Measurements from ENCODE around the gene ZNF701. TPM values are rescaled to one million over a fixed set of nuclear protein-coding genes. Genes with fewer than 3 reads are reported as not detected.

The ZNF701 gene
- total RNA-seq = 11.6 and 15.6 TPM in 2 replicates

DNA sequence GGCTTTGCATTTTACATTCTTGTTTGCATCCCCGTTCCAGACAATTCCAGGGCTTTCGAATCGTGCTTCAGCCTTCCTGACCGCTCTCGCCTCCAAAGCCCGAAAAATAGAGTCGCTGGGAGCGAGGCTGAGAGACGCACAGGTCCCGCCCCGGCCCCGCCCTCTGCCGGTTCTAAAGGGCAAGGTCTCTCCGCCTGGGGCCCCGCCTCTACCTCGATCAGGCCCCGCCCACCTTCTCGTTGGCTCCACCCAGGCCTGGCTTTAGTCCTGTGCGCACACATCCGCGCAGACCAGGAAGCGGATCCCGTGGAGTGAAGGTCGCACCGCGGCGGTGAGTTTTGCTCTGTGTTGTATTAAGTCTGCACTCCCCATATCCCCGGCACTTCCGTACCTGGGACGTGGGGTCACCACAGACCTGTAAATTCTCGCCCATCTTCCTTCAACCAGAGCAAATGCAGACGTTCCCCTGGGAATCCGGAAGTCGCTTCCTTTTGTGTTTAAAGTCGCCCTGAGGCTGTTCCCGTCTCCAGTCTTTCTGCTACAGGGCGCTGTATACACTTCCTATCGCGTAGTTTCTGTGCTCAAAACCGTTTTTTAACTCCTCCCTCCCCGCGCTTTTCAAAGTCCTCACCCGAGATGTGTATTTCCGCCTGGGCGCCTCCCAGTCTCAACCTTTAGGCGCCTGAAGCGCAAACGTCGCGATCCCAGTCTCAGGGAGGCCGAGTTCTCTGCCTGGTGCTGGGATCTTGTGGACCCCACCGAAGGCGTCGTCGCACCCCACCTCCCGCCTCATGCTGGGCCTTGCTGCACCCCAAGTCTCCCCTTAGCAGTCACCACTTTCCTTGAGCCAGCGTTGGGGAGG lies at the start of gene ZNF701:
Gene ZNF701 (plus strand): TSS at position 288 of the 862 bp plus-strand sequence. CDS start 3,861 bp downstream, outside the sequence.
- DNase-seq (ENCODE audit: low read depth) (peak; percentile 71), FAIRE-seq (no peak)
- peak within 1 kb of the TSS; percentile 79 for H3K4me3 ChIP-seq (ENCODE audit: low read depth, low read length)
- no peaks in the 10 kb centered on the region for H3K27me3 ChIP-seq (ENCODE audit: control insufficient read depth, insufficient read depth, low read length)
- TF ChIP-seq, protein P1, sequence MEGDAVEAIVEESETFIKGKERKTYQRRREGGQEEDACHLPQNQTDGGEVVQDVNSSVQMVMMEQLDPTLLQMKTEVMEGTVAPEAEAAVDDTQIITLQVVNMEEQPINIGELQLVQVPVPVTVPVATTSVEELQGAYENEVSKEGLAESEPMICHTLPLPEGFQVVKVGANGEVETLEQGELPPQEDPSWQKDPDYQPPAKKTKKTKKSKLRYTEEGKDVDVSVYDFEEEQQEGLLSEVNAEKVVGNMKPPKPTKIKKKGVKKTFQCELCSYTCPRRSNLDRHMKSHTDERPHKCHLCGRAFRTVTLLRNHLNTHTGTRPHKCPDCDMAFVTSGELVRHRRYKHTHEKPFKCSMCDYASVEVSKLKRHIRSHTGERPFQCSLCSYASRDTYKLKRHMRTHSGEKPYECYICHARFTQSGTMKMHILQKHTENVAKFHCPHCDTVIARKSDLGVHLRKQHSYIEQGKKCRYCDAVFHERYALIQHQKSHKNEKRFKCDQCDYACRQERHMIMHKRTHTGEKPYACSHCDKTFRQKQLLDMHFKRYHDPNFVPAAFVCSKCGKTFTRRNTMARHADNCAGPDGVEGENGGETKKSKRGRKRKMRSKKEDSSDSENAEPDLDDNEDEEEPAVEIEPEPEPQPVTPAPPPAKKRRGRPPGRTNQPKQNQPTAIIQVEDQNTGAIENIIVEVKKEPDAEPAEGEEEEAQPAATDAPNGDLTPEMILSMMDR (IDR thresholded peaks at IDR 0.05; ENCODE audit: insufficient read depth, low read length, severe bottlenecking) = peak; percentile 12
- peaks cover 4% of the 10 kb centered on the region for H3K36me3 ChIP-seq (ENCODE audit: control insufficient read depth, insufficient read depth, low read length)

DNA sequence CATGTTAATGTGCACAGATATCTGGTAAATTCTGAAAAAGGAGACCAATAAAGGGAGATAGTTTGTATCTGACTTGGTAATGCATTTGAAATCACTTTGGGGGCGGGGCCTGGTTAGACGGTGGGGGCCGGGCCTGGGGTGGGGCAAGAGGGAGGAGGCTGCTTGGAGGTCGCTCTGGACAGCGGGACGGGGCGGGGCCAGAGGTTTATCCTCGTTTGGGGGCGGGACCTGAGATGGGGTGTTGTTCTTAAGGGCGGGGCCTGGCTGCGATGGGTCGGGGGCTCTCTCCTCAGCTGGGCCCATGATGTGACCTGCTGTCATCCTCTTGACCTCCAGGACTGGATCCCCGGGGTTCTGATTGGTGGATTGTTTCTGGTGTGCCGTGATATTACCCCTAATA lies 47.5 kb upstream of the ZNF701 start:
- DNase-seq (ENCODE audit: low read depth) (no peak), FAIRE-seq (no peak)
- TF ChIP-seq, protein P1 (IDR thresholded peaks at IDR 0.05; ENCODE audit: insufficient read depth, low read length, severe bottlenecking) = no peak
- H3K4me3 ChIP-seq (ENCODE audit: low read depth, low read length) = no peak overlapping the region
- no peaks in the 10 kb centered on the region for H3K27me3 ChIP-seq (ENCODE audit: control insufficient read depth, insufficient read depth, low read length)
- H3K36me3 ChIP-seq (ENCODE audit: control insufficient read depth, insufficient read depth, low read length) = no peaks in the 10 kb centered on the region

DNA sequence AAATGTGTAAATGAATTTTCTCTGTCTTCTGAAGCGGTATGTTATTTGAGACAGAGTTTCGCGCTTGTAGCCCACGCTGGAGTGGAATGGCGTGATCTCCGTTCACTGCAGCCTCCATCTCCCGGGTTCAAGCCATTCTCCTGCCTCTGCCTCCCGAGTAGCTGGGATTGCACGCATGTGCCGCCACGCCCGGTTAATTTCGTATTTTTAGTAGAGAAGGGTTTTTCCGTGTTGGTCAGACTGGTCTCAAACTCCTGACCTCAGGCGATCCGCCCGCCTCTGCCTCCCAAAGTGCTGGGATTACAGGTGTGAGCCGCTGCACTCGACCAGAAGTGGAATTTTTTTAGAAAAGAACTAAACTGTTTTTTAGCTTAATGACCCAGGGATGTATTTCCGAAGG lies 46.0 kb upstream of the ZNF701 start:
- FAIRE-seq (no peak), DNase-seq (ENCODE audit: low read depth) (no peak)
- Histone ChIP-seq H3K27me3 (ENCODE audit: control insufficient read depth, insufficient read depth, low read length) (no peaks in the 10 kb centered on the region), H3K4me3 (ENCODE audit: low read depth, low read length) (no peak overlapping the region), H3K36me3 (ENCODE audit: control insufficient read depth, insufficient read depth, low read length) (no peaks in the 10 kb centered on the region)
- TF ChIP-seq, protein P1 (IDR thresholded peaks at IDR 0.05; ENCODE audit: insufficient read depth, low read length, severe bottlenecking) = no peak

DNA sequence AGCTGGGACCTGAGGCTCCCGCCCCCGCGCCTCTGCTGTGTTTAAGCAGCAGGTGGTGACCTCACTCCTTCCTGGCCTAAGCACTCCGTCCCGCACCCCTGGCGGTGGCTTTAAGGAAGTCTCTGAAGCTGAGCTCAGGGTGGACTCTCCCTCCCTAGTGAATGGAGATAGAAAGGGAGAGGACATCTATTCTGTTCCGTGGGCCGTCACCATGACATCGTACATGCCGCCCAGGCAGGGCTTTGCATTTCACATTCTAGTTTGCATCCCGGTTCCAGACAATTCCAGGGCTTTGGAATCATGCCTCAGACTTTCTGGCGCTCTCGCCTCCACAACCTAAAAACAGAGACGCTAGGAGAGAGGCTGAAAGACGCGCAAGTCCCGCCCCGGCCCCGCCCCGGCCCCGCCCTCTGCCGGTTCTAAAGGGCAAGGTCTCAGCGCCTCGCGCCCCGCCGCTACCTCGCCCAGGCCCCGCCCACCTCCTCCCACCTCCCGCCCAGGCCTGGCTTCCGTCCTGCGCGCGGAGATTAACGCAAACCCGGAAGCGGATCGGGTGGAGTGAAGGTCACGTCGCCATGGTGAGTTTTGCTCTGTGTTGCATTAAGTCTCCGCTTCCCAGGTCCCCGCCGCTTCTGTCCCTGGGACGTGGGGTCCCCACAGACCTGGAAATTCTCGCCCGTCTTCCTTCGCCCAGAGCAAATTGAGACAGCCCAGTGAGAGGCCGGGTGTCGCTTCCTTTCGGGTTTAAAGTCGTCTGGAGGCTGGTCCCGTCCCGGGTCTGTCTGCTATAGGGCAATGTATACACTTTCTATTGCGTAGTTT lies 42.7 kb upstream of the ZNF701 start, which contains the start of gene ZNF808:
Gene ZNF808 (plus strand): TSS at position 535 of the 822 bp plus-strand sequence. CDS start 15,617 bp downstream, outside the sequence.
- FAIRE-seq = no peak
- Histone ChIP-seq H3K36me3 (ENCODE audit: control insufficient read depth, insufficient read depth, low read length) (no peaks in the 10 kb centered on the region), H3K4me3 (ENCODE audit: low read depth, low read length) (peak within 1 kb of the TSS; percentile 79), H3K27me3 (ENCODE audit: control insufficient read depth, insufficient read depth, low read length) (no peaks in the 10 kb centered on the region)
- peak; percentile 85 for DNase-seq (ENCODE audit: low read depth)
- TF ChIP-seq, protein P1 (IDR thresholded peaks at IDR 0.05; ENCODE audit: insufficient read depth, low read length, severe bottlenecking) = peak; percentile 77

DNA sequence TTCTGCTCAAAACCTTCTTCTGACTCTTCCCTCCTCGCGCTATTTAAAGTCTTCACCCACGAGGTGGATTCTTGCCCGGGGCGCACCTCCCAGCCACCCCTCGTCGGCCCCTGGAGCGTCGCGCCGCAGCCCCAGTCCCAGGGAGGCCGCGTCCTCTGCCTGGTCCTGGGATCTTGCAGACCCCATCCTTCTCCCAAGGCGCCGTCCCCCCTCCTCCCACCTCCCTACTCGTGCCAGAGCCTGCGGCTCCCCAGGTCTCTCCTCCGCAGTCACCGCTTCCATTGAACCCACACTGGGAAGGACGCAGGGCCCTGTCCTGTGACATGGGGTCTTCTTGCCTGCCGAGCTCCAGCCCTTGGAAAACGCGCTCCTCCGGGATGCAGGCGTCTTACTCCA lies 42.1 kb upstream of the ZNF701 start:
- DNase-seq (ENCODE audit: low read depth) (no peak), FAIRE-seq (no peak)
- TF ChIP-seq, protein P1 (IDR thresholded peaks at IDR 0.05; ENCODE audit: insufficient read depth, low read length, severe bottlenecking) = no peak
- no peaks in the 10 kb centered on the region for H3K36me3 ChIP-seq (ENCODE audit: control insufficient read depth, insufficient read depth, low read length)
- peak overlapping the region; percentile 79 for H3K4me3 ChIP-seq (ENCODE audit: low read depth, low read length)
- no peaks in the 10 kb centered on the region for H3K27me3 ChIP-seq (ENCODE audit: control insufficient read depth, insufficient read depth, low read length)
